Peyer's patch (tissue), 4 donors: ENCODE data around the gene SF3B5.

Source experiments
- CTCF ChIP-seq, 6 experiments: fragments of 450-650 bp in 4 of 6; fragments of 200-600 bp in 2 of 6; sonication (generic) in 1 of 6; IDR thresholded peaks; one replicate each; pipeline ENCODE4 v1.5.1; 2017 to 2019; ENCODE audit warnings: antibody characterized with exemption in 6 of 6, mild to moderate bottlenecking in 3 of 6, moderate library complexity in 1 of 6
- POLR2A ChIP-seq, 2 donors: fragments of 450-650 bp; IDR thresholded peaks; one replicate each; pipeline ENCODE4 v1.5.1; 2017; ENCODE audit warnings: antibody characterized with exemption in 2 of 2, mild to moderate bottlenecking in 2 of 2, moderate library complexity in 2 of 2

- TF ChIP-seq CTCF (IDR thresholded peaks at IDR 0.05) (no peak), POLR2A (IDR thresholded peaks at IDR 0.05) (no peak)
These were observed 47.7 kb downstream of the SF3B5 start for GRCh38 chr6:144047688-144048087.
